Ishikawa (cell line): ENCODE measurements around the gene N4BP3.

Experiments used
- CEBPB ChIP-seq: IDR thresholded peaks from 2 replicates; pipeline ENCODE4 v1.6.1; 2012
- CREB1 ChIP-seq: IDR thresholded peaks from 2 replicates; pipeline ENCODE4 v1.6.1; 2012; ENCODE audit warnings: low read depth
- EGR1 ChIP-seq: IDR thresholded peaks from 2 replicates; pipeline ENCODE4 v1.6.1; 2012
- EP300 ChIP-seq: IDR thresholded peaks from 2 replicates; pipeline ENCODE4 v1.6.1; 2012; ENCODE audit warnings: borderline replicate concordance
- MAX ChIP-seq: IDR thresholded peaks from 2 replicates; pipeline ENCODE4 v1.6.1; 2012
- NFIC ChIP-seq: IDR thresholded peaks from 2 replicates; pipeline ENCODE4 v1.6.1; 2012
- RAD21 ChIP-seq: IDR thresholded peaks from 2 replicates; pipeline ENCODE4 v1.6.1; 2012; ENCODE audit warnings: low read depth
- REST ChIP-seq: IDR thresholded peaks from 2 replicates; pipeline ENCODE4 v1.6.1; 2012; ENCODE audit warnings: low read depth, mild to moderate bottlenecking
- TAF1 ChIP-seq: IDR thresholded peaks from 2 replicates; pipeline ENCODE4 v1.6.1; 2012; ENCODE audit warnings: low read depth, mild to moderate bottlenecking
- TCF12 ChIP-seq: IDR thresholded peaks from 2 replicates; pipeline ENCODE4 v1.6.1; 2012; ENCODE audit warnings: low read depth
- TEAD4 ChIP-seq: IDR thresholded peaks from 2 replicates; pipeline ENCODE4 v1.6.1; 2012
- YY1 ChIP-seq: IDR thresholded peaks from 2 replicates; pipeline ENCODE4 v1.6.1; 2012; ENCODE audit warnings: low read depth
- TF ChIP-seq, protein P1 (sequence below): IDR thresholded peaks from 2 replicates; pipeline ENCODE4 v1.6.1; 2012

DNA sequence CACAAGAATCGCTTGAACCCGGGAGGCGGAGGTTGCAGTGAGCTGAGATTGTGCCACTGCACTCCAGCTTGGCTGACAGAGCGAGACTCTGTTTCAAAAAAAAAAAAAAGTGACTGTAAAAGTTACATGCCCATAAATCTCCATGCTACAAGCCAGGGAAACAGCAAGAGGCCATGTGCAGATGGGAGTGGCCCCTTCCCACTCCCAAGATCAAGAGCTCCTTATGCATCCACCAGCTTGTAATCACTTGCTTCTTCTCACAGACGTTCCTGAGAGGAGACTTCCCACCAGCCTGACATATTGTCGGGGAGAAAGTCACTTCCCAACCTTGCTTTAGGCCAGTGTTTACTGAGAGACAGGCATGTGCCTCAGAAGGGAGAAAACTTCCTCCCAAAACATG, 45.6 kb upstream of the N4BP3 start:
- TF ChIP-seq TCF12 (no peak), TEAD4 (no peak), REST (no peak), MAX (no peak), TAF1 (no peak), EP300 (no peak), RAD21 (no peak), YY1 (no peak), CEBPB (no peak), CREB1 (no peak), EGR1 (no peak), NFIC (no peak)
- TF ChIP-seq, protein P1, sequence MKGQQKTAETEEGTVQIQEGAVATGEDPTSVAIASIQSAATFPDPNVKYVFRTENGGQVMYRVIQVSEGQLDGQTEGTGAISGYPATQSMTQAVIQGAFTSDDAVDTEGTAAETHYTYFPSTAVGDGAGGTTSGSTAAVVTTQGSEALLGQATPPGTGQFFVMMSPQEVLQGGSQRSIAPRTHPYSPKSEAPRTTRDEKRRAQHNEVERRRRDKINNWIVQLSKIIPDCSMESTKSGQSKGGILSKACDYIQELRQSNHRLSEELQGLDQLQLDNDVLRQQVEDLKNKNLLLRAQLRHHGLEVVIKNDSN = no peak
